GM21529 (cell line): Measurements from ENCODE around the gene TNK1.
A peak's percentile ranks its signal among the peaks of the same experiment; 100 is the strongest.

ENCODE experiments used
- ATAC-seq: cut with Tn5 transposase; IDR thresholded peaks from one replicate; pipeline ENCODE4 v1.9.1; 2021; ENCODE audit not compliant: unreplicated experiment

TNK1 gene

DNA sequence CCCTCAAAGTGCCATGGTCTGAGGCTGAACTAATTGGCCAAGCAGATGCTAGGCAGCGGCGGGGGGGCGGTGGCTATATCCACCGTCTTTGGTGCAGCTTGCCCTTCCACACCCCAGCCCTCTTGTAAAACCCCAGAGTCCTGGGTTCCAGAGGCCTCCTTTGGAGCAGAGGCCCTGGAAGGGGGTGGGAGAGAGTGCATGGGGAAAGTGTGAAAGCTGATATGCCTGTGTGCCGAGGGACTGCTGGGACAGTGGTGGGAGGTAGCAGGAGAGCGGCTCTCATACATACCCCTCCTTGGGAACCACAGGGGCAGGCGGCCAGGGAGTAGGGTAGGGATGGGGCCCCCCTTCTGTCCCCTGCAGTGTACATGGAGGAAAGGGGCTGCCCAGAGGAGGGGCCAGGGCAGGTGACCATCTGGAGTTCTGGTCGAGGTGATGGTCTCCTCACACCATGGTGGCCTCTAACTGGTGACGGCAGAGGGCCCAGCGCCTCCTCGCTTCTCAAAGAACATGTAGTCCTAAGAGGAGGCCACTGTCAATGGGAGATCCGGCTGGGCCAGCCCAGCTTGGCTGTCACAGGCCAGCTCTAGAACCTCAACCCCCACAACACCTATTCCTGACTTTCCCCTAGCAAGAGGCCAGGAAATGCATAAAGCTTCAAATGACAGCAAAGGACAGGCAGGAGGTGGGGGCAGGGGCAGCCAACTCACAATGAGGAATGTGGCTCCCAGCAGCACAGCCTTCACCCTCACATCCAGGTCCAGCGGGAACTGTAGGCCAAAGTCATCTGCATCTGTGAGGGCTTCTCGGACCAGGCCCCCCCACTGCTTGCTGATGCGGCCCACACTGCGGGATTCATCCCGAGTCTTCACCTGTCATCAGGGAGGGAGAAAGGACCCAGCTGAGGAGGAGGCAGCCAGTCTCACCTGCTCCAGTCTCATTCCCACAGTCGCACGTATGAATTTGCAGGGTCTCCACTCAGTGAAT lies 9.3 kb downstream of the TNK1 start:
- no peak for ATAC-seq

GRCh38 chr17:7391307-7391706 lies 10.4 kb downstream of the TNK1 start:
- no peak for ATAC-seq

DNA sequence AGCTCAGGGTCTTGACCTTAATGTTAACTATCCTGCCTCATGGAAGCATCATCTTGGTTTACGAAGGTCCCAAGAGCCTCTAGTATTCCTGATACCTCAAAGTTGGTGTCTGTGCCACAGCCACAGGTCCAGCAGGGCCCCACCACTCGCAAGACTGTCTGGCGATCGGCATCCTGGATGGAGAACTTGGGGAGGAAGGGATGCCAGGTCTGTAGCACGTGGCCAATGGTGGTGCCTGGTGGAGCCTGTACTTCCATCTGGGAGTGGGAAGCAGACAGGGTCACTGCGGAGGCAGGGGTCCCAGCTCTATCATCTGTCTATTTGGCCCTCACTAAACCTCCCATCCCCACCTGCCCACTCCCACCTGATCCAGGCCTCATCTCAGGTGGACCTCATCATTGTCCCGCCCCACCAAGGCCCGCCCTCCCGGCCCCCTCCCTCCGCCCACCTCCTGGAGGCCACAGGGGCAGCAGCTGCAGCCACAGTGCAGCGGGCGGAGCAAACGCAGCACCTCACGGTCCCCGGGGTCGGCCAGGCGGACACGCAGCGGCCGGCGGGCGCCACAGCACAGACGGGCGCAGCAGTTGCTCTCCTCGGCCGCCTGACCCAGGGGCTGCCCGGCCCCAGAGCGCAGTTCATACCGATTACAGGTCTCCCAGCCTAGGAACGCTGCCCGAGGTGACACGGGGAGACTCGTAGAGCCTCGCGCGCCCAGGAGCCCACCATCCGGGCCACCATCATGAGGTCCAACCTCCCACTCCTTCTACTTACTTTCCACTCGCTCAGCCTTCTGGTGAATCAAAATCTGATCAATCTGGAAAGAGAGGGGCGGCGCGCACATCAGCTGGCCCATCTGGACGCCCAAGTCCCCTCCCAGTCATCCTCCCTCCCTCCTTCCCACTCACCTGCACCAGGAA lies 12.1 kb downstream of the TNK1 start:
- no peak for ATAC-seq

GRCh38 chr17:7393613-7394451 lies 12.9 kb downstream of the TNK1 start:
- ATAC-seq, result peak; percentile 35

DNA sequence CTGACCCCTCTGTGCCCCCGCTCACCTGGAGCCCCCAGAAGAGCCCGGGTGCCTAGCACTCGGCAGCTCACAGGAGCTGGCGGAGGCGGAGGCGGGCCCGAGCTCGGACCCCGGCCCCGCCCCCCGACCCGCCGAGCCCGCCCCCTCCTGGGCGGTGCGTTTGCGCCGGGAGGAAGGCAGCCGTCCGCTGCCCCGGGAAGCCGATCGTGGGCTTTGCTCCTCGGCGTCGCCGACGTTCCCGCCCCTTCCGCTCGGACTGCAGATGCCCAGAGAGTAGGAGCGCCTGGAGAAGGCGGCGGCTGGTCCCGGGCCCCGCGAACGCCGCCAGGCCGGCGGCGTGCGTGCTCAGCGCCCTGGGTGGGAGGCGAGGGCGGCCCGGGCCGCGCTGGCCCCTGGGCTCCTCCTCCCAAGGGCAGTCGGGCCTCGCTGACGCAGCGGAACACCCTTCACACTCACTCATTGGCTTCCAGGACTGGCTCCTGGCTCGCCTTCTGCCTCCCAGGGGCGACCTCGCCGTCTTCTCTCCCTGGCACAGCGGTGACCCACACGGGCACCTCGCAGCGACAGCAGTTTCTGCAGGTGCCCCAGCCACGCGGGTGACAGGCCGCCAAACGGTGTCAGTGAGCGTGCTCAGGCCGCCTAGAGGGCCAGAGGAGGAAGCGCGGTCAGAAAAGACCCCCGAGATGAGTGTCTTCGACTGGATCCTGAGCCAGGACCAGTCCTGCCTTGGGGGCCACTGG lies 13.7 kb downstream of the TNK1 start, which contains the start of gene PLSCR3:
Gene PLSCR3, minus strand, starts transcription at position 74 of the 740 bp plus-strand sequence. CDS start 415 bp downstream, outside the sequence.
- peak; percentile 80 for ATAC-seq

- ATAC-seq, result no peak
Observed at GRCh38 chr17:7396147-7396546, 15.3 kb downstream of the TNK1 start.

DNA sequence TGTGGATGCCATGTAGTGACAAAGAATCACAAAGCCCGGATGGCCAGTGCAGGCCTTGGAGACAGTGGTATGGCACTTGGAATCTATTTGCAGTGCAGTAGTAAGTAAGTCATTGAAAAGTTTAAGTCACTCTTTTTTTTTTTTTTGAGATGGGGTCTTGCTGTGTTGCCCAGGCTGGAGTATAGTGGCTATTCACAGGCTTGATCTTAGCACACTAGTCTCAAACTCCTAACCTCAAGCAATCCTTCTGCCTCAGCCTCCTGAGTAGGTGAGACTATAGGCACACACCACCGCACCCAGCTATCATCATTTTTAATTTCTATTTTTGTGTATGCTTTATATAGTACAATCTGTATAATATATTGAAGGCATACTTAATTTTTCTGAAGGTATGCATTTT lies 17.7 kb downstream of the TNK1 start:
- ATAC-seq, result no peak

DNA sequence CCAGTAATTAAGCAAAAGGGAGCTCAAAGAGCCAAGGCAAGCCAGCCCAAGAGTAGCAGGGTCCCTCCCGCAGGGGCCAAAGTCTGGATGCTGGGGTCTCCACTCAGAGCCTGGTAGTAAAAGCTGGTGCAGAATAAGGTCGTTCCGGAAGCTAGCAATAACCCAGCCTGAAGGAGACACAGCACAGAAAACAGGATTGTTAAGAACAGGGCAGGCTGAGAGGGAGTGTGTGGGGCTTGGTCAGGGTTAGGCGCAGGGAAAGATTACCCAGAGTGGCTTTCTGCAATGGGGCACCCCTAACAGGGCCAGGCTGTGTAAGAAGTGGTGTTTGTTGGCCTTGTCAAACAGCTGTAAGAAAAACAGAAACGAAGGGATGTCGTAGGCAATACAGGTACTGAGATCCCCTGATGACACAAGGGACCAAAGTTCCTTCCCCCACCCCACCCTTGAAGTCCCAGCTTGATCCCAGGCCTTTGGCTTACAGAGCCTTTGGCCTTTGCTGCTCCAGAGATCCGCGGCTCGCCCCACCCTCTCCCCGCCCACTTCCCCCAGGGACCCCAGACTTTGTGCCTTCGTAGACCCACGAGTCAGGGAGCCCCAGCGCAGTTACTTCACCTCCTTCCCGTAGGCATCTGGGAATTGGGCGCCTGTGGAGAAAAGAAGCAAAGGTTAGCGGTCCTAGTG lies 22.3 kb downstream of the TNK1 start:
- ATAC-seq, result no peak

DNA sequence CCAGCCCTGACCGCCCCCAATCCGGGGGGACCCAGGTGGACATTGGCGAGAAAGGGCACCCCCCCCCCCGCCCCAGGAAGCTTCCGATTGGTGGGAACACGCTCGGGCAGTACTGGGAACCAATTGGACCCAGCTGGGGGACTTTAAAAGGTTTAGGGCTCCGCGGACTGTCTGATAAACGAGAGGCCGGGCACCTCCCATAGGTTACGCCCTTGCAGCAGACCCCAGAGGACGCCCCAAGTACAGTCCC lies 22.8 kb downstream of the TNK1 start:
- peak; percentile 17 for ATAC-seq

DNA sequence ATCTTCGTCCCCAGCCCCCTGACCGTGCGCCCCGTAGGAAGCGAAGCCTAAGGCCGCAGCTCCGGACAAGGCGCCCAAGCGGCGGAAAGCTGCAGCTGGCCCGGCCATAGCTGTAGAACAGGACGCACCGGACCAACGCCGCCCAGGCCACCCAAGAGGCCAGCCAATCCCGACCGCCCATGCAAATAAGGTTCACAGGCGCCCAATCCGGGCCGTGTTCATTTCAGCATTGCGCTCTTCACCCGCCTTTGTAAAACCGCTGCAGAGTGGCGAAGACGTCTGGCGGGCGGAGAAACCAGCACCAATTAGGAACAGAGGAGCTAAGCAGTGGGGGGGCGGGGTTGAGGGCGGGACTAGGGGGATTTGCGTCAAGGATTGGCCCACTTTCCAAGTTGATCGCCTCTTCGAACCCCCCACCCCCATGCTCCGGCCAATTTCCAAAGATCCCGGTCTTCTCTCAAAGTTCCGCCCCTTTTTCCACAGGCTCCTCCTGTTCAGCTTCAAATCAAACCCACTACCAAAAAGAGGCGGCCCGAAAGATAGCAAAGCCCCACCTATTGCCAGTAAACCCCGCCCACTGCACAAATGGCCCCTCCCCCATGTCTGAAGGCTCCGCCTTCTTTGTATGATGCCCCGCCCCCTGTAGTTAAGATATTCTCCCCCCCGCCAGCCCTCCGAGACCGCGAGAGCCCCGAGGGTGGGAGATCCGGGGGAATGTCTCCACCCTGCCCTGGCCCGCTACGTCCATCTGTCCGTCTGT lies 23.3 kb downstream of the TNK1 start, which contains the start of gene TMEM256:
Gene TMEM256, minus strand, starts transcription at position 121 of the 760 bp plus-strand sequence. Its CDS starts 13 bp downstream, at position 108.
- ATAC-seq, result peak; percentile 89

DNA sequence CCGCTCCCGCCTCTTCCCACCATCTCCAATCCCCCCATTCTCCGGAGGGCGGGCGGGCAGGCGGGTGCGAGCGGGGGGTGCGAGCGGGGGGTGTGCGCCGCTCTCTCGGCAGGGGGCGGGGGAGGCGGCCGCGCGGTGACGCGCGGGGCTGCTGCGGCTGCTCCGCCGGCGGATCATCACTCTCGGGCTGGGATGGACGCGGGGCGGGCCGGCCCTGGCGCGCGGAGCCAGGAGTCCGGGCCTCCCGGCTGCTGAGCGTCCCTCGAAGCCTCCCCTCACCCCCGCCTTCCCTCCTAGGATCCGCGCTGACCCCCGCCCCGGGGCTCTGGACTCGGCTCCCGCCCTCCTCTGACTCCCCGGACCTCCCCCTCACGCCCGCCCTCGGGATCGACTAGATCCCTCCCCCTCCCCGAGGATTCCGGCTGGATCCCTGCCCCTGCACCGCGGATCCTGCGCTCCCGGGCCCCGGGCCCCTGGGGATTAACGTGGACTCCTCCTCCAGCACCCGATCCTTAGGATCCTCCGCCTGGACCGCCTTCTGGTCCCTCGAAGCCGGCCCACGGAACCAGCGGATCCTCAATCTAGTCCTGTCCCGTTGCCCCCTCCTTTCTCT lies 24.0 kb downstream of the TNK1 start:
- peak; percentile 15 for ATAC-seq

- no peak for ATAC-seq
Observed at GRCh38 chr17:7405350-7406234, 24.7 kb downstream of the TNK1 start.

GRCh38 chr17:7406235-7406825 lies 25.4 kb downstream of the TNK1 start:
- ATAC-seq, result no peak

GRCh38 chr17:7407082-7407481 lies 26.2 kb downstream of the TNK1 start:
- no peak for ATAC-seq

- ATAC-seq, result no peak
Observed at GRCh38 chr17:7407485-7408251, 26.8 kb downstream of the TNK1 start, which contains the start of gene NLGN2. Gene NLGN2, plus strand, starts transcription at chr17:7407845. Its CDS starts 411 bp downstream, at chr17:7408256.

GRCh38 chr17:7408252-7408727 lies 27.4 kb downstream of the TNK1 start:
- no peak for ATAC-seq
